K562 (cell line): ENCODE data around the gene SLC10A3. TPM values are rescaled to one million over a fixed set of nuclear protein-coding genes. Genes with fewer than 3 reads are reported as not detected.
A peak's percentile ranks its signal among the peaks of the same experiment; 100 is the strongest.

ENCODE experiments used
- CSDE1 ChIP-seq, 2 experiments: fragments of 450-650 bp; IDR thresholded peaks; 2 replicates each; pipeline ENCODE4 v1.6.1; 2016; ENCODE audit warnings: mild to moderate bottlenecking in 1 of 2
- GATAD2A ChIP-seq: fragments of 450-650 bp; IDR thresholded peaks from 2 replicates; pipeline ENCODE4 v1.6.1; 2017
- HDAC8 ChIP-seq: fragments of 450-650 bp; IDR thresholded peaks from 2 replicates; pipeline ENCODE4 v1.6.1; 2016; ENCODE audit warnings: mild to moderate bottlenecking, missing genetic modification characterization, moderate library complexity, missing compliant biosample characterization
- MAZ ChIP-seq, 2 experiments: fragments of 450-650 bp in 1 of 2; sonication (generic) in 1 of 2; formaldehyde crosslinking; IDR thresholded peaks in 1 of 2; conservative IDR thresholded peaks in 1 of 2; 2 replicates each; pipeline versions ENCODE4 v1.4.0 to v1.5.0; 2020; ENCODE audit warnings: mild to moderate bottlenecking in 1 of 2, missing genetic modification reagents in 1 of 2
- RUNX1 ChIP-seq: sonication (generic); IDR thresholded peaks from 2 replicates; pipeline ENCODE4 v1.6.1; 2016; ENCODE audit warnings: antibody characterized with exemption, low read depth
- SMARCC2 ChIP-seq: fragments of 450-650 bp; IDR thresholded peaks from 2 replicates; pipeline ENCODE4 v1.6.1; 2017; ENCODE audit warnings: antibody characterized with exemption, moderate library complexity, mild to moderate bottlenecking, low read depth
- XRCC5 ChIP-seq: fragments of 200-400 bp; formaldehyde crosslinking; IDR thresholded peaks from 2 replicates; pipeline ENCODE4 v1.6.1; 2017; ENCODE audit warnings: low read depth, mild to moderate bottlenecking, low read length
- ZNF584 ChIP-seq: fragments of 200-800 bp; sonication (Bioruptor generic); IDR thresholded peaks from 2 replicates; pipeline ENCODE4 v1.6.1; 2016; ENCODE audit warnings: low read depth, mild to moderate bottlenecking, missing genetic modification characterization, missing compliant biosample characterization
- ZNF586 ChIP-seq: fragments of 450-650 bp; formaldehyde crosslinking; conservative IDR thresholded peaks from 2 replicates; pipeline ENCODE4 v1.4.0; 2020; ENCODE audit warnings: mild to moderate bottlenecking, moderate library complexity
- polyA plus RNA-seq, 8 experiments: library from polyadenylated mRNA; depleted of rRNA in 4 of 8; stranded (reverse) in 5 of 8; unstranded in 3 of 8; fragments of >200 nt; fragmentation: Nextera tagmentation in 2 of 8; fragmentation: Illumina TruSeq in 1 of 8; extraction: Ambion mirVana in 2 of 8; extraction: Trizol in 1 of 8; gene quantifications; 2 replicates each; pipeline versions ENCODE4 v1.2.1 to v1.2.3, GENCODE V29; 2011 to 2014; ENCODE audit warnings: inconsistent platforms in 1 of 8, missing spikeins in 1 of 8
- total RNA-seq, 7 experiments: library from RNA; depleted of rRNA in 6 of 7; stranded (reverse); fragments of >200 nt in 6 of 7; fragmentation: Illumina TruSeq in 2 of 7; extraction: Trizol in 2 of 7; gene quantifications; 2 replicates each; pipeline versions ENCODE4 v1.2.1 to v1.2.3, GENCODE V29; 2011 to 2021; ENCODE audit warnings: low replicate concordance in 1 of 7
- TF ChIP-seq, protein P1 (sequence below): fragments of 250-450 bp; sonication (Bioruptor Pico); IDR thresholded peaks from 2 replicates; pipeline ENCODE4 v1.4.0; 2020; ENCODE audit warnings: mild to moderate bottlenecking
- TF ChIP-seq, protein P2 (sequence below): fragments of 450-650 bp; IDR thresholded peaks from 2 replicates; pipeline ENCODE4 v1.6.1; 2016; ENCODE audit warnings: low read depth
- TF ChIP-seq, protein P3 (sequence below): fragments of 450-650 bp; IDR thresholded peaks from 2 replicates; pipeline ENCODE4 v1.6.1; 2016; ENCODE audit warnings: antibody characterized with exemption
- TF ChIP-seq, protein P4 (sequence below): fragments of 200-800 bp; sonication (Bioruptor generic); IDR thresholded peaks from 2 replicates; pipeline ENCODE4 v1.6.1; 2017; ENCODE audit warnings: missing genetic modification characterization, missing compliant biosample characterization

Gene SLC10A3
- total and polyA plus RNA-seq, 9 of the 15 experiments (the other 6 are each of a cell fraction or from before 2014, with no cell fraction given), result 5.2 to 30.6 (median 16.7) TPM

DNA sequence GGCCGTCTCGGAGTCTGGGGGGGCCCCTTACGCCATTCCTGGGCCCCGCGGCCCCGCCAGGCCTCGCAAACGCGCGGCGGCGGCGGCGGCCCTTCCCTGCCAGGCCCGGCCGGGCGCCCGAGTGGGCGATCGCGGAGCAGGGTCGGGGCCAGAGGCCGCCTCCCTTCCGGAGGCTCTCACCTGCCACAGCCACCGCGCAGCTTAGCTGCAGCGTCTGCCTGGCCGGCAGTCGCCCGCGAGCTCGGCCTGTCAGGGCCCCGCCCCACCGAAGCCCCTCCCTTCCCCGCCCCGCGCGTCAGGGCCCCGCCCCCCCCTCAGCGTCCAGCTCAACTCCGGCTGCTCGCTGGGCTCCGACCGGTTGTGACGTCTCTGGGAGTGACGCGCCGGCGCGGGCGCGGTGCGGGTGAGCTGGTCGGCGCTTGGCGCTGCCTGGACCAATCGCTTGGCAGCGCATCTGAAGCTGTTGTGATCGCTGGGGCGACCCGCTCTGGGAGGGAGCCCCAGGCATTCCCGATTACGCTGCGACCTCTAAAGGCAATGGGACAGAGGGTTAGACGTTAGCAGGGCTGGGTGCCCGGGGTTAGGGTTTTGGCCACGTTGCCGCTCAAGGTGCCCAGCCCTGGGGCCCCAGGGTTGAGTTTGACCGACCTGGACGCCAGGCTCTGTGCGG lies at the start of gene SLC10A3 (continued):
- TF ChIP-seq ZNF586 (CRISPR knock-in tag), result no peak
- TF ChIP-seq, protein P1, sequence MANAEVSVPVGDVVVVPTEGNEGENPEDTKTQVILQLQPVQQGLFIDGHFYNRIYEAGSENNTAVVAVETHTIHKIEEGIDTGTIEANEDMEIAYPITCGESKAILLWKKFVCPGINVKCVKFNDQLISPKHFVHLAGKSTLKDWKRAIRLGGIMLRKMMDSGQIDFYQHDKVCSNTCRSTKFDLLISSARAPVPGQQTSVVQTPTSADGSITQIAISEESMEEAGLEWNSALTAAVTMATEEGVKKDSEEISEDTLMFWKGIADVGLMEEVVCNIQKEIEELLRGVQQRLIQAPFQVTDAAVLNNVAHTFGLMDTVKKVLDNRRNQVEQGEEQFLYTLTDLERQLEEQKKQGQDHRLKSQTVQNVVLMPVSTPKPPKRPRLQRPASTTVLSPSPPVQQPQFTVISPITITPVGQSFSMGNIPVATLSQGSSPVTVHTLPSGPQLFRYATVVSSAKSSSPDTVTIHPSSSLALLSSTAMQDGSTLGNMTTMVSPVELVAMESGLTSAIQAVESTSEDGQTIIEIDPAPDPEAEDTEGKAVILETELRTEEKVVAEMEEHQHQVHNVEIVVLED (CRISPR knock-in tag), result 0 out of 2 replicates have a peak, but pooled peaks have one; percentile 2
- no peak for TF ChIP-seq HDAC8
- TF ChIP-seq, protein P2, sequence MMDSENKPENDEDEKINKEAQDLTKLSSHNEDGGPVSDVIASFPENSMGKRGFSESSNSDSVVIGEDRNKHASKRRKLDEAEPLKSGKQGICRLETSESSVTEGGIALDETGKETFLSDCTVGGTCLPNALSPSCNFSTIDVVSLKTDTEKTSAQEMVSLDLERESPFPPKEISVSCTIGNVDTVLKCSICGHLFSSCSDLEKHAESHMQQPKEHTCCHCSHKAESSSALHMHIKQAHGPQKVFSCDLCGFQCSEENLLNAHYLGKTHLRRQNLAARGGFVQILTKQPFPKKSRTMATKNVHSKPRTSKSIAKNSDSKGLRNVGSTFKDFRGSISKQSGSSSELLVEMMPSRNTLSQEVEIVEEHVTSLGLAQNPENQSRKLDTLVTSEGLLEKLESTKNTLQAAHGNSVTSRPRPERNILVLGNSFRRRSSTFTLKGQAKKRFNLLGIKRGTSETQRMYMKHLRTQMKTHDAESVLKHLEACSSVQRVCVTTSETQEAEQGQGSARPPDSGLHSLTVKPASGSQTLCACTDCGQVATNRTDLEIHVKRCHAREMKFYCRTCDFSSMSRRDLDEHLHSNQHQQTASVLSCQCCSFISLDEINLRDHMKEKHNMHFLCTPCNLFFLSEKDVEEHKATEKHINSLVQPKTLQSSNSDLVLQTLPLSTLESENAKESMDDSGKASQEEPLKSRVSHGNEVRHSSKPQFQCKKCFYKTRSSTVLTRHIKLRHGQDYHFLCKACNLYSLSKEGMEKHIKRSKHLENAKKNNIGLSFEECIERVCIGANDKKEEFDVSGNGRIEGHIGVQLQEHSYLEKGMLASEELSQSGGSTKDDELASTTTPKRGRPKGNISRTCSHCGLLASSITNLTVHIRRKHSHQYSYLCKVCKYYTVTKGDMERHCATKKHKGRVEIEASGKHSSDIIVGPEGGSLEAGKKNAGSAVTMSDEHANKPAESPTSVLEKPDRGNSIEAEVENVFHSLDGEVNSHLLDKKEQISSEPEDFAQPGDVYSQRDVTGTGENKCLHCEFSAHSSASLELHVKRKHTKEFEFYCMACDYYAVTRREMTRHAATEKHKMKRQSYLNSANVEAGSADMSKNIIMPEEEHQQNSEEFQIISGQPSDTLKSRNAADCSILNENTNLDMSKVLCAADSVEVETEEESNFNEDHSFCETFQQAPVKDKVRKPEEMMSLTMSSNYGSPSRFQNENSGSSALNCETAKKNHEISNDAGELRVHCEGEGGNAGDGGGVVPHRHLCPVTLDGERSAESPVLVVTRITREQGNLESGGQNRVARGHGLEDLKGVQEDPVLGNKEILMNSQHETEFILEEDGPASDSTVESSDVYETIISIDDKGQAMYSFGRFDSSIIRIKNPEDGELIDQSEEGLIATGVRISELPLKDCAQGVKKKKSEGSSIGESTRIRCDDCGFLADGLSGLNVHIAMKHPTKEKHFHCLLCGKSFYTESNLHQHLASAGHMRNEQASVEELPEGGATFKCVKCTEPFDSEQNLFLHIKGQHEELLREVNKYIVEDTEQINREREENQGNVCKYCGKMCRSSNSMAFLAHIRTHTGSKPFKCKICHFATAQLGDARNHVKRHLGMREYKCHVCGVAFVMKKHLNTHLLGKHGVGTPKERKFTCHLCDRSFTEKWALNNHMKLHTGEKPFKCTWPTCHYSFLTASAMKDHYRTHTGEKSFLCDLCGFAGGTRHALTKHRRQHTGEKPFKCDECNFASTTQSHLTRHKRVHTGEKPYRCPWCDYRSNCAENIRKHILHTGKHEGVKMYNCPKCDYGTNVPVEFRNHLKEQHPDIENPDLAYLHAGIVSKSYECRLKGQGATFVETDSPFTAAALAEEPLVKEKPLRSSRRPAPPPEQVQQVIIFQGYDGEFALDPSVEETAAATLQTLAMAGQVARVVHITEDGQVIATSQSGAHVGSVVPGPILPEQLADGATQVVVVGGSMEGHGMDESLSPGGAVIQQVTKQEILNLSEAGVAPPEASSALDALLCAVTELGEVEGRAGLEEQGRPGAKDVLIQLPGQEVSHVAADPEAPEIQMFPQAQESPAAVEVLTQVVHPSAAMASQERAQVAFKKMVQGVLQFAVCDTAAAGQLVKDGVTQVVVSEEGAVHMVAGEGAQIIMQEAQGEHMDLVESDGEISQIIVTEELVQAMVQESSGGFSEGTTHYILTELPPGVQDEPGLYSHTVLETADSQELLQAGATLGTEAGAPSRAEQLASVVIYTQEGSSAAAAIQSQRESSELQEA, result no peak
- no peak for TF ChIP-seq GATAD2A
- no peak for TF ChIP-seq SMARCC2
- TF ChIP-seq, protein P3, sequence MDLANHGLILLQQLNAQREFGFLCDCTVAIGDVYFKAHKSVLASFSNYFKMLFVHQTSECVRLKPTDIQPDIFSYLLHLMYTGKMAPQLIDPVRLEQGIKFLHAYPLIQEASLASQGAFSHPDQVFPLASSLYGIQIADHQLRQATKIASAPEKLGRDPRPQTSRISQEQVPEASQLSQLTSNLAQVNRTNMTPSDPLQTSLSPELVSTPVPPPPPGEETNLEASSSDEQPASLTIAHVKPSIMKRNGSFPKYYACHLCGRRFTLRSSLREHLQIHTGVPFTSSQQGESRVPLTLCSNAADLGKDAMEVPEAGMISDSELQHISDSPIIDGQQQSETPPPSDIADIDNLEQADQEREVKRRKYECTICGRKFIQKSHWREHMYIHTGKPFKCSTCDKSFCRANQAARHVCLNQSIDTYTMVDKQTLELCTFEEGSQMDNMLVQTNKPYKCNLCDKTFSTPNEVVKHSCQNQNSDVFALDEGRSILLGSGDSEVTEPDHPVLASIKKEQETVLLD, result no peak
- no peak for TF ChIP-seq CSDE1 (IDR thresholded peaks at IDR 0.05)
- no peak for TF ChIP-seq RUNX1
- no peak for TF ChIP-seq ZNF584 (CRISPR knock-in tag)
- peak; percentile 17 to 54; a peak in 2 of 4 replicates for TF ChIP-seq MAZ (CRISPR knock-in tag; conservative IDR thresholded peaks at IDR 0.05 in 1 of 2, IDR thresholded peaks at IDR 0.05 in 1 of 2)
- no peak for TF ChIP-seq XRCC5
- TF ChIP-seq, protein P4, sequence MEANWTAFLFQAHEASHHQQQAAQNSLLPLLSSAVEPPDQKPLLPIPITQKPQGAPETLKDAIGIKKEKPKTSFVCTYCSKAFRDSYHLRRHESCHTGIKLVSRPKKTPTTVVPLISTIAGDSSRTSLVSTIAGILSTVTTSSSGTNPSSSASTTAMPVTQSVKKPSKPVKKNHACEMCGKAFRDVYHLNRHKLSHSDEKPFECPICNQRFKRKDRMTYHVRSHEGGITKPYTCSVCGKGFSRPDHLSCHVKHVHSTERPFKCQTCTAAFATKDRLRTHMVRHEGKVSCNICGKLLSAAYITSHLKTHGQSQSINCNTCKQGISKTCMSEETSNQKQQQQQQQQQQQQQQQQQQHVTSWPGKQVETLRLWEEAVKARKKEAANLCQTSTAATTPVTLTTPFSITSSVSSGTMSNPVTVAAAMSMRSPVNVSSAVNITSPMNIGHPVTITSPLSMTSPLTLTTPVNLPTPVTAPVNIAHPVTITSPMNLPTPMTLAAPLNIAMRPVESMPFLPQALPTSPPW (CRISPR knock-in tag), result peak; percentile 85
